ENCODE data around the gene GNA12. TPM values are rescaled to one million over a fixed set of nuclear protein-coding genes. Genes with fewer than 3 reads are reported as not detected.

GNA12 gene
- total and polyA plus RNA-seq, 2 of the 4 experiments (the other 2 are of a cell fraction), result 14.3 to 93.9 TPM

DNA sequence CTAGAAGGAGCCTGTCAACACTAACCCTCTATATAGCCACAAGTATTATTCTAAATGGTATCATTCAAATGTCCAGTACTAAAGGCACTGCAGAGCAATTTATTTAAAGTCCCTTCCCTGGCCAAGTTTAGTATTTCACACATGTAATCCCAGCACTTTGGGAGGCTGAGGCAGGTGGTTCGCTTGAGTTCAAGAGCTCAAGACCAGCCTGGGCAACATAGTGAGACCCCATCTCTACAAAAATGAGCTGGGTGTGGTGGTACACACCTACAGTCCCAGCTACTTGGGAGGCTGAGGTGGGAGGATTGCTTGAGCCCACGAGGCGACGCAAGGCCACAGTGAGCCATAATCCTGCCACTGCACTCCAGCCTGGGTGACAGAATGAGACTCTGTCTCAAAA is 3.6 kb downstream of the GNA12 start:
- dilution Hi-C loops (cut with HindIII; ENCODE audit: low sequenced_read_pairs, unreplicated experiment) (no loop called here), in situ Hi-C loops (cut with MboI; ENCODE audit: low sequenced_read_pairs) (no loop called here), intact Hi-C loops (cut with micrococcal nuclease) (loop anchor here (5.0 kb wide), 1 partner anchor 78 kb away; no protein-coding TSS in a partner anchor)
- Histone ChIP-seq H3K4me1 (ENCODE audit: control insufficient read depth, insufficient read depth, low read length) (peaks cover 14% of the 10 kb centered on the region), H3K14ac (replicated peaks; ENCODE audit: low read depth, low read length) (no peak overlapping the region), H4K20me1 (ENCODE audit: insufficient read depth, low read length) (peaks cover 49% of the 10 kb centered on the region), H3K23ac (ENCODE audit: low read depth, low read length) (no peak overlapping the region), H4K5ac (ENCODE audit: low read depth, low read length) (no peak overlapping the region), H3K27ac (ENCODE audit: insufficient read depth, low read length) (no peak overlapping the region), H2BK5ac (ENCODE audit: low read depth, low read length, poor library complexity, severe bottlenecking) (no peak overlapping the region), H2AFZ (replicated peaks; ENCODE audit: low read length, poor library complexity) (no peak overlapping the region), H3K18ac (ENCODE audit: low read depth, low read length) (no peak overlapping the region), H2BK15ac (ENCODE audit: low read depth, low read length) (no peak overlapping the region), H3K79me1 (ENCODE audit: low read depth in 1 of 2, low read length in 2 of 2) (peaks cover 19 to 79% of the 10 kb centered on the region in 2 experiments), H3K4me2 (ENCODE audit: low read depth, low read length) (no peak overlapping the region), H3K36me3 (ENCODE audit: control insufficient read depth, insufficient read depth, low read length) (peaks cover 14% of the 10 kb centered on the region), H2AK9ac (replicated peaks; ENCODE audit: low read depth, low read length, poor library complexity) (no peak overlapping the region), H3K9me1 (ENCODE audit: insufficient read depth, low read length) (peaks cover 6% of the 10 kb centered on the region), H3K56ac (ENCODE audit: extremely low read depth, insufficient read depth, low read length) (no peak overlapping the region), H2BK20ac (ENCODE audit: low read depth, low read length) (no peak overlapping the region), H2BK120ac (ENCODE audit: low read depth, low read length) (no peak overlapping the region), H3K9me3 (ENCODE audit: control insufficient read depth, insufficient read depth, low read length) (no peaks in the 10 kb centered on the region), H4K8ac (ENCODE audit: low read depth in 2 of 2, low read length in 2 of 2) (no peak overlapping the region), H4K91ac (ENCODE audit: insufficient read depth, low read depth, low read length) (no peak overlapping the region), H3K4ac (ENCODE audit: low read depth, low read length) (no peak overlapping the region), H3K27me3 (ENCODE audit: control insufficient read depth, insufficient read depth, low read length) (no peaks in the 10 kb centered on the region), H3K4me3 (ENCODE audit: insufficient read depth, low read depth, low read length) (no peak overlapping the region), H3K9ac (ENCODE audit: low read depth, low read length) (no peak overlapping the region), H2AK5ac (ENCODE audit: low read depth, low read length) (no peak overlapping the region)
- ATAC-seq (ENCODE audit: low read depth), result no peak
- no peak for DNase-seq
- ChIA-PET CTCF (no interaction called here), POLR2A (ENCODE audit: unreplicated experiment) (interaction anchor here (0.5 kb wide), 1 partner anchor 16 kb away, joined by 4 read pairs; no protein-coding TSS in a partner anchor)
- TF ChIP-seq, protein P1, sequence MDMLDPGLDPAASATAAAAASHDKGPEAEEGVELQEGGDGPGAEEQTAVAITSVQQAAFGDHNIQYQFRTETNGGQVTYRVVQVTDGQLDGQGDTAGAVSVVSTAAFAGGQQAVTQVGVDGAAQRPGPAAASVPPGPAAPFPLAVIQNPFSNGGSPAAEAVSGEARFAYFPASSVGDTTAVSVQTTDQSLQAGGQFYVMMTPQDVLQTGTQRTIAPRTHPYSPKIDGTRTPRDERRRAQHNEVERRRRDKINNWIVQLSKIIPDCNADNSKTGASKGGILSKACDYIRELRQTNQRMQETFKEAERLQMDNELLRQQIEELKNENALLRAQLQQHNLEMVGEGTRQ (IDR thresholded peaks at IDR 0.05; ENCODE audit: low read depth, low read length), result no peak
- TF ChIP-seq MXI1 (IDR thresholded peaks at IDR 0.05; ENCODE audit: borderline replicate concordance, low read depth, low read length) (no peak), CHD1 (IDR thresholded peaks at IDR 0.05; ENCODE audit: low read depth, low read length) (no peak), MAZ (IDR thresholded peaks at IDR 0.05; ENCODE audit: borderline replicate concordance, low read depth, low read length) (no peak), RAD21 (IDR thresholded peaks at IDR 0.05; ENCODE audit: low read length) (no peak), BHLHE40 (IDR thresholded peaks at IDR 0.05; ENCODE audit: low read depth, low read length) (no peak), RFX5 (IDR thresholded peaks at IDR 0.05; ENCODE audit: low read depth, low read length) (no peak), NFE2L2 (IDR thresholded peaks at IDR 0.05; ENCODE audit: low read depth, low read length) (no peak)
- TF ChIP-seq, protein P2, sequence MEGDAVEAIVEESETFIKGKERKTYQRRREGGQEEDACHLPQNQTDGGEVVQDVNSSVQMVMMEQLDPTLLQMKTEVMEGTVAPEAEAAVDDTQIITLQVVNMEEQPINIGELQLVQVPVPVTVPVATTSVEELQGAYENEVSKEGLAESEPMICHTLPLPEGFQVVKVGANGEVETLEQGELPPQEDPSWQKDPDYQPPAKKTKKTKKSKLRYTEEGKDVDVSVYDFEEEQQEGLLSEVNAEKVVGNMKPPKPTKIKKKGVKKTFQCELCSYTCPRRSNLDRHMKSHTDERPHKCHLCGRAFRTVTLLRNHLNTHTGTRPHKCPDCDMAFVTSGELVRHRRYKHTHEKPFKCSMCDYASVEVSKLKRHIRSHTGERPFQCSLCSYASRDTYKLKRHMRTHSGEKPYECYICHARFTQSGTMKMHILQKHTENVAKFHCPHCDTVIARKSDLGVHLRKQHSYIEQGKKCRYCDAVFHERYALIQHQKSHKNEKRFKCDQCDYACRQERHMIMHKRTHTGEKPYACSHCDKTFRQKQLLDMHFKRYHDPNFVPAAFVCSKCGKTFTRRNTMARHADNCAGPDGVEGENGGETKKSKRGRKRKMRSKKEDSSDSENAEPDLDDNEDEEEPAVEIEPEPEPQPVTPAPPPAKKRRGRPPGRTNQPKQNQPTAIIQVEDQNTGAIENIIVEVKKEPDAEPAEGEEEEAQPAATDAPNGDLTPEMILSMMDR (conservative IDR thresholded peaks at IDR 0.05; ENCODE audit: low read depth, low read length), result no peak
- WGBS, 2 experiments (ENCODE audit: extremely low coverage in 2 of 2, insufficient read length in 1 of 2), result no CpG with 5 or more reads among the region's 4 CpGs
- BruUV-seq (replicated peaks), result no TSS peak

All from IMR-90 (cell line).